ENCODE results near the gene DOCK2.
"Not testable (repeated sequence)": the region's sequence is repeated elsewhere in the genome, so short reads cannot be mapped to it uniquely, and the experiment has no call there.

DOCK2 gene

GRCh38 chr5:169943026-169943425 lies 306.0 kb downstream of the DOCK2 start:
- DNase-seq (ENCODE audit: low spot score) = no peak

- DNase-seq (ENCODE audit: low spot score) = no peak
These were observed 307.0 kb downstream of the DOCK2 start for GRCh38 chr5:169944115-169944514.

- DNase-seq (ENCODE audit: low spot score) = no peak
These were observed 308.0 kb downstream of the DOCK2 start for GRCh38 chr5:169944922-169945680.

DNA sequence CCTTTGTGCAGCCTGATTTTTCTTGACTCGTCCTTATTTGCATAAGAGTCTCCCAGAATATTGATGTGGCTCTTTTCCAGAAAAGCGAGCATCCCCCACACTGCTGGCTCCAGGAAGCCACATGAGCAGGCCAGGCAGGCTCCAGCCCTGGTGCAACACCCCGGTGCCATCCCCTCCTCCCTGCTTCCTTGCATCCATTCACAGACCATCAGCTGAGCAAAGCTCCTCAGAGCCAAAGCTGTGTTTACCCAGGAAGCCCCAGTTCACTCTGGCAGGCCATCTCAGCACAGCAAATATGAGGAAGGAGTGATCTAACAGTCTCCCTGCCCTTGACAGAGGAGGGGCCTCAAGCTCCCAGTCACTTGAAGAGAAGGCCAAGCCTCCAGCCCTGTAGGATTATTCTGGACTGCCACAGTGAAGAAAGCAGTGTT lies 308.8 kb downstream of the DOCK2 start:
- no peak for DNase-seq (ENCODE audit: low spot score)

- no peak for DNase-seq (ENCODE audit: low spot score)
These were observed 309.7 kb downstream of the DOCK2 start for GRCh38 chr5:169946743-169947295.

- no peak for DNase-seq (ENCODE audit: low spot score)
These were observed 313.3 kb downstream of the DOCK2 start for GRCh38 chr5:169950333-169950732.

GRCh38 chr5:169953196-169953595 lies 316.1 kb downstream of the DOCK2 start:
- not testable (repeated sequence) for DNase-seq (ENCODE audit: low spot score)

- no peak for DNase-seq (ENCODE audit: low spot score)
These were observed 317.7 kb downstream of the DOCK2 start for GRCh38 chr5:169954786-169955185.

DNA sequence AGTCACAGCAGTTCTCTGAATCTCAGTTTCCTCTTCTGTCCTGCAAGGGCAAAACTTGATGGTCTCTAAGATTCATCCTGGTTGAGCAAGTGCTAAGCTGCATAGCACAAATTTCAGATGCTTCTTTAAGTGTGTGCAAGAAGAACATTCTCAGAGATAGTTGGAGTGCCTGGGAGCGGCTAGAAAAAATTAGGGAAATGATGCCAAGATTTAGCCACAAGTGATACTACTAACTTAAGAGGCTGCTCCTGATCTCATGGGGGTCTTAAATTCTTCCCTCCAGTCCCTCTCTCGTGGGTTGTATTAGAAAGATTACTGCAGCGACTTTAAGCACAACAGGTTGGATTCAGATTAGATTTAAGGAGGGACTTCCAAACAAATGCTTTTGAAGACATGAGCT lies 319.1 kb downstream of the DOCK2 start:
- no peak for DNase-seq (ENCODE audit: low spot score)

- DNase-seq (ENCODE audit: low spot score) = no peak
These were observed 319.7 kb downstream of the DOCK2 start for GRCh38 chr5:169956756-169957155.

DNA sequence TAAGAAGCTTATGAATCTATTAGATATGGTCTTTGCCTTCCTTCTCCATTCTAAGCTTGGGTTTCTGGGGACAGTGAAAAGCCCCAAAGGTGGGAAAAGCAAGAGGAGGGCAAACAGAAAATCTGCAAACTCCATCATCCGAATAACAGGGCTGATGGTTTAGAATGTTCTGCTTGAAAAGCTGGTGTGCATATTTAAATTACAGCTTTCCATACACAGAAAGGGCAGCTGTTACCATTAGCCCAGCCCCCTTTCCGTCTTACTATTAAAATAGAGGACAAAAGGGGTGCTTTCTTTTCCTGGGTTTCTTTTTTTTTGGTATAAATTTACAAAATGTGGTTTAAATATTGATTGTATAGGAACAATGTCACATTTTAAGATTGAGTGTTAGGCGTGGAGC lies 321.2 kb downstream of the DOCK2 start:
- DNase-seq (ENCODE audit: low spot score) = no peak

GRCh38 chr5:169960659-169961058 lies 323.6 kb downstream of the DOCK2 start:
- DNase-seq (ENCODE audit: low spot score) = no peak

- no peak for DNase-seq (ENCODE audit: low spot score)
These were observed 327.2 kb downstream of the DOCK2 start for GRCh38 chr5:169964246-169964645.

DNA sequence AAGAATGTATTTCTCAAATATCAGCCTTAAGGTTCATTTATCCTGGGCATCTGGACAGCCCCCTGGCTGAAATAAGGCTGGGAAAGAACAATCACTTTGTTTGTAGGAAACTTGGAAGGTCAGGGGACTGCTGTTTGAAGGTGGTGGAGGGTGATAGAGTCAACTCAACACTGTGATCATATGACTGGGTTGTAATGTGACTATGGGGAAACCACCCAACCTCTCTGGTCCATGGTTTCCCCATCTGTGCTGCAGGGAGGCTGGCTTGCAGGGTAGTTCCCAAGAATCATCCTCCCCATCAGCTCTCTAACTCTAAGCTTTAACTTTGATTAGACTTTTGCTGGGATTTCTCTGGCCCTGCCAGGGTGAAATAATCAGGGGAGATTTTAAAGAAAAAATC lies 333.3 kb downstream of the DOCK2 start:
- DNase-seq (ENCODE audit: low spot score) = no peak

DNA sequence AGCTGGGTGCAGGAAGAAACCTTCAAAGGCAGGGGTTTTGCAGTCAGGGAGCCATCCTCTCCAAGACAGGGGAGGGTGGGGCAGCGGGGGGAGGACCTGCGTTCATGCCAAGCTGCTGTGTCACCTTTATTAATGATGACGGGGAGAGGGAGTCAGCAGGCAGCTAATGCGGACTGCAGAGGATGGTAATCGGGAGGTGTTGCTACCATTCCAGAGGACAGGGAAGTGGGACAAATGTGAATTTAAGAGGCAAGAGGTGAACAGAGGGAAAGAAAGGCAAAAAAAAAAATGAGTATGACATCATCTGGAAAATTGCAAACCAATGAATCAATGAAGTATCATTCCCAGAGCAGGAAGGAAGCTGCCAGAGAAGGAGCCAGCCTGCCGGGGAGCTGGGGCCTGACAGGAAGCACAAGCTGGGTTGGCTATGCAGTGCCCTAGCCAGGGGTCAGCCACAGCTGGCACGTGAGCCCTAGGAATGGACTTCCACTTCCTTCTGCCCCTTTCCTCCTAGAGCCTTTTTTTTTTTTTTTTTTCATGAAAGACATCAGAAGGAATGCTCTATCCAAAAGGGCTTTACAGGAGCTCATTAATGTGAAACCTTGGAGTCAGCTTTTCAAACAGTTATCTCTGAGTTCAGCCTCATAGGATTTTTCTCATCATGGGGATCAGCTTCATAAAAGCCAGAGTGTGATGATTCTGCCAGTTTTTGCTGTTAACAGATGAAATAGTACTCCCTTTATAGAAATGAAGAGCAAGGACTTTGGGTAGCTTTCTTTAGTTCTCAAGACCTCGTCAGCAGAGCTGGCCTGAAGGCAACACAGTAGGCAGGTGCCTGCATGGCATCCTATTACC lies 334.1 kb downstream of the DOCK2 start:
- DNase-seq (ENCODE audit: low spot score) = no peak

DNA sequence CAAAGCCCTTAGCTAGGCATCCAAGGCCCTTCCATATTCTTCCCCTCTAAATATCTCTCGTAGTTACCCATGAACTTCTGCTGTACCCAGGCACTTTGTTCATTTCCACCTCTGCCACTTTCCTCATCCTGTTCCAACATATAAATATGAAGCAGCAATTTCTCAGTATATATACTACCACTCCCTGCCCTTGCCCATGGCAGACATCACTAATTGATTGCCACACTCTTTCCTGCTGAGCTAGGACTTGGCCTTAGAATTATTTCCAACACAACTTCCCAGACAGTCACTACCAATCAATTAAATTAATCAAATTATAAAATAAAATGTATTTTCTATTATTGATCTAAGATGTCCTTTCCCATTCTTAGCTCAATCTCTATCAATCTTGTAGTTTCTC lies 334.7 kb downstream of the DOCK2 start:
- DNase-seq (ENCODE audit: low spot score) = no peak

- no peak for DNase-seq (ENCODE audit: low spot score)
These were observed 336.0 kb downstream of the DOCK2 start for GRCh38 chr5:169973056-169973455.

- no peak for DNase-seq (ENCODE audit: low spot score)
These were observed 337.2 kb downstream of the DOCK2 start for GRCh38 chr5:169974121-169974770.

GRCh38 chr5:169978714-169979113 lies 341.6 kb downstream of the DOCK2 start:
- DNase-seq (ENCODE audit: low spot score) = no peak

GRCh38 chr5:169979871-169980270 lies 342.8 kb downstream of the DOCK2 start:
- DNase-seq (ENCODE audit: low spot score) = no peak

- DNase-seq (ENCODE audit: low spot score) = no peak
These were observed 343.5 kb downstream of the DOCK2 start, which contains the start of gene INSYN2B for GRCh38 chr5:169980418-169981053. Gene INSYN2B, minus strand, starts transcription at chr5:169980495. Its CDS starts 96,597 bp downstream, at chr5:169883898.

DNA sequence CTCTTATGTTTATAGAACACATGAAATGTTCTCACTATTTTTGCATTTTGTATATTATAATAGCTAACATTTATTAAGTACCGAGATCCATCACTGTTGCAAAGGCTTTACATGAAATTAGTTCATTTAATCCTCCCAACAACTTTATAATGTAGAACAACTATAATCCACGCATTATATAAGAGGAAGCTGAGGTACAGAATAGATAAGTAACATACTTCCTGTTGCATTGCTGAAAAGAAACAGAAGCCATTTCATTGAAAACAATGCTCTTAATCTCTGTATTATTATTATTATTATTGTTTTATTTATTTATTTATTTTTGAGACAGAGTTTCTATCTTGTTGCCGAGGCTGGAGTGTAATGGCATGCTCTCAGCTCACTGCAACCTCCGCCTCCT lies 351.1 kb downstream of the DOCK2 start:
- DNase-seq (ENCODE audit: low spot score) = no peak
